ENCODE data around the gene KCNK2. TPM values are rescaled to one million over a fixed set of nuclear protein-coding genes. Genes with fewer than 3 reads are reported as not detected.

The KCNK2 gene
- total RNA-seq, 4 donors from 2014 or later: 0.34 to 5.6 (median 3.9) TPM

DNA sequence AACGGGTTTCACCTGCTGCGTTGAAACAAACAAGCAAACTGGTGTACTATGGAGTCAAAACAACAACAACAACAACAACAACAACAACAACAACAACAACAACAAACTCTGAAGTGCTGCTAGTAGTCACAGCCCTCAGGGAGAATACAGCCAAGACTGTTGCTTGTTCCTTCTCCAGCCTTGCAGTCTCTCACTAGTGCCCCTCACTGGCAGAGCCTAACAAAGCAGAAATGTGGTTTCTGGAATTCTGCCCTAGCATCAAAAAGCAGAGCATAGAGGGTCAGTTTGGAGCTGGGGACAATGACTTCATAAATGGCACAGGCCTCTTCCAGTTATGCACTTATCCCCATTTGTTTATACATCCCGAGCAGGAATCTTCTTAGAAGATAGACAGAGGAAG lies 187.4 kb downstream of the KCNK2 start:
- no peak for DNase-seq (ENCODE audit: low spot score in 2 of 2)
- TF ChIP-seq, protein P1, sequence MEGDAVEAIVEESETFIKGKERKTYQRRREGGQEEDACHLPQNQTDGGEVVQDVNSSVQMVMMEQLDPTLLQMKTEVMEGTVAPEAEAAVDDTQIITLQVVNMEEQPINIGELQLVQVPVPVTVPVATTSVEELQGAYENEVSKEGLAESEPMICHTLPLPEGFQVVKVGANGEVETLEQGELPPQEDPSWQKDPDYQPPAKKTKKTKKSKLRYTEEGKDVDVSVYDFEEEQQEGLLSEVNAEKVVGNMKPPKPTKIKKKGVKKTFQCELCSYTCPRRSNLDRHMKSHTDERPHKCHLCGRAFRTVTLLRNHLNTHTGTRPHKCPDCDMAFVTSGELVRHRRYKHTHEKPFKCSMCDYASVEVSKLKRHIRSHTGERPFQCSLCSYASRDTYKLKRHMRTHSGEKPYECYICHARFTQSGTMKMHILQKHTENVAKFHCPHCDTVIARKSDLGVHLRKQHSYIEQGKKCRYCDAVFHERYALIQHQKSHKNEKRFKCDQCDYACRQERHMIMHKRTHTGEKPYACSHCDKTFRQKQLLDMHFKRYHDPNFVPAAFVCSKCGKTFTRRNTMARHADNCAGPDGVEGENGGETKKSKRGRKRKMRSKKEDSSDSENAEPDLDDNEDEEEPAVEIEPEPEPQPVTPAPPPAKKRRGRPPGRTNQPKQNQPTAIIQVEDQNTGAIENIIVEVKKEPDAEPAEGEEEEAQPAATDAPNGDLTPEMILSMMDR (IDR thresholded peaks at IDR 0.05): no peak
- TF ChIP-seq POLR2A (IDR thresholded peaks at IDR 0.05): no peak
- intact Hi-C loops (cut with DNase I; ENCODE audit: low total_unique reads): no loop called here
- WGBS, 2 donors: 72 to 78% methylated on average over 3 of the region's 3 CpGs
- H3K4me3 ChIP-seq (ENCODE audit: low read depth, poor library complexity, severe bottlenecking): no peak overlapping the region

DNA sequence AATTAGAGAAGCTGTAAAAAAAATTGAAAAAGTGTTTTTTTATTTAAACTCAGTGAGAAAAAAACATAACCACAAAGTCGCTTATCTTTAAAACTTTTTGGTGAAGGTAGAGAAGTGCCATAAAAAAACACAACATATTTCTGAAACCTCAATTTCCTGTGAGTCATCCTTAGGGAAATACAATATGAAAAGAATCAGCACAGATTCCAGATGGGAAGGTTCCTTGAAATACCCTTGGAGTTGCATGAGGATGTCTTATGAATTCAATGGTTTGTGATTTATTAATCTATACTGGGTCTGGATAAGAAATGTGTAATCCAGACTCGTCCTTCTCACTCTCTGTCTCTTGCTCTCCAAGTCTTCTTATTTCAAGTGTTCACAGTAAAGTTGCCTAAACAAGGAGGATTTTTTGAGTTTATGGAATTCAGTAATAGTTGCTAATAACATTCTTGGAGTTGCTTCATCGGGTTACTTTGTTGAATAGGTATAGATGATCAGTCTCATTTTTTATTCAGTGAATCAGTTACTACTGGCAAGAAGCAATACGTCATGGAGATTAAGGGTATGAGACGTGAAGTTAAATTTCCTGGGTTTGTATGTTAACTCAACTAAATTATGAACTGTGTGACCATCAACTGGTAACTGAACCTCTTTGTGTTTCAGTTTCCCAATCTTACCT lies 191.4 kb downstream of the KCNK2 start:
- DNase-seq (ENCODE audit: low spot score in 2 of 2): no peak
- intact Hi-C loops (cut with DNase I; ENCODE audit: low total_unique reads): no loop called here

DNA sequence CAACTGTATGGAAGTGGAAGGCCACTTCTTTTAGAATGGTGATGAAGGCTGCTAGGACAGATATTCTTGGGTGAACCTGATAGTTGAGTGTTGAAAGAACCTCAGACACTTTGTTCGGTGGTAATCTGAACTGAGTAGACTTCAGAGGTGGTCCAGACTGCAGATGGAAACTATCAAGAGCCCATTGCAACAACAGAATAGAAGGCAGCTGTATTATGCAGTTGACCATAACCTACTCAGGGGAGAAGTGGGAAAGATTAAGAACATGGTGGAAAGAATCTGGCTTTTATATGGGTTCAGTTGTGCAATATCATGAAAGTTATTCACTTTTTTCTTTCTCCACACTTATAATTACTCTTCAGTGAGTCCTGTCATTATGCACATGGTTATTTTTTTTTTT lies 194.0 kb downstream of the KCNK2 start:
- WGBS, 2 donors: 87 to 96% methylated on average over 1 of the region's 1 CpG
- DNase-seq (ENCODE audit: low spot score in 2 of 2): no peak
- TF ChIP-seq POLR2A (IDR thresholded peaks at IDR 0.05): no peak
- TF ChIP-seq, protein P1 (IDR thresholded peaks at IDR 0.05): no peak
- intact Hi-C loops (cut with DNase I; ENCODE audit: low total_unique reads): no loop called here
- H3K4me3 ChIP-seq (ENCODE audit: low read depth, poor library complexity, severe bottlenecking): no peak overlapping the region

More for the DNA sequence above, 191.4 kb downstream of the KCNK2 start:
- no peak overlapping the region for H3K4me3 ChIP-seq (ENCODE audit: low read depth, poor library complexity, severe bottlenecking)
- TF ChIP-seq POLR2A (IDR thresholded peaks at IDR 0.05): no peak
- WGBS, 2 donors: 73 to 75% methylated on average over 5 of the region's 5 CpGs

DNA sequence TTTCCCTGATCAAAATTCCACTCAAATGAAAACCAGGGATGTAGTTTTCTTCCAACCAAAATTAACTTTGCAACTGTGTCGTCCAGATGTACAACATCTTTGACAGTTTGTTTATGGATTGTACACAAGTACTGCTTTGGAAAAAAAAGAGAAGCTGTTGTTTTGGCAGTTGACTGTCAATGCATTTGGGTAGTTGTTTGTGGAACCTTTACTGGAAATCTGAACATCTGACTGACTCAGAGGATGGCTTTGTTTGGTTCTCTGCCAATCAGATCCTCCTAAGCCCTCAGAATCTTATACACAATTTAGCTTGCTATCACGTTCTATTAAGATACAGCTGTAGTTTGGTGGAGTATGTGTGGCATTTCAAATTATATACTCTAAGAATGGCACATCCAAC lies 195.0 kb downstream of the KCNK2 start:
- no peak for DNase-seq (ENCODE audit: low spot score in 2 of 2)
- 28 to 44% methylated on average over 2 of the region's 2 CpGs for WGBS, 2 donors
- TF ChIP-seq, protein P1 (IDR thresholded peaks at IDR 0.05): no peak
- TF ChIP-seq POLR2A (IDR thresholded peaks at IDR 0.05): no peak

DNA sequence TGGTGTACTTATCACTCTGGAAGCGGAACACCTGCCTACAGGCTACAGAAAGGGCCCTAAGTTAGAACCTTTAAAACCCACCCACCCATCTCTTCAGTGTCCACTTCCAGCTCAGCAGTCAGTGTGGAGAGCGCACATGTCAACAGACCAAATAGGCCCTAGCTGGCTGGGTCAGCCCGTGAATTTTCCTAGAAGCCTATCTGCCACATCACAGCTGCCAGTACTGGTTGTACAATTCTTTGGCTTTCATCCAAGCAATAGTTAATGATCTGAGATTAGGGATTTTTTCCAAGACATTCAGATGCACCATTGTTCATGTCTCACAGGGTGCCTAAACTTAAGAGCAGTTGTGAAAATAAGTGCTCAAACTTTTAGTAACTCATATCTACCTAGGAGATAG lies 197.1 kb downstream of the KCNK2 start:
- WGBS, 2 donors: 70 to 75% methylated on average over 3 of the region's 3 CpGs
- H3K4me3 ChIP-seq (ENCODE audit: low read depth, poor library complexity, severe bottlenecking): no peak overlapping the region
- DNase-seq (ENCODE audit: low spot score in 2 of 2): no peak
- intact Hi-C loops (cut with DNase I; ENCODE audit: low total_unique reads): no loop called here
- no peak for TF ChIP-seq POLR2A (IDR thresholded peaks at IDR 0.05)
- TF ChIP-seq, protein P1 (IDR thresholded peaks at IDR 0.05): no peak

More for the DNA sequence above, 195.0 kb downstream of the KCNK2 start:
- no peak overlapping the region for H3K4me3 ChIP-seq (ENCODE audit: low read depth, poor library complexity, severe bottlenecking)
- intact Hi-C loops (cut with DNase I; ENCODE audit: low total_unique reads): no loop called here

DNA sequence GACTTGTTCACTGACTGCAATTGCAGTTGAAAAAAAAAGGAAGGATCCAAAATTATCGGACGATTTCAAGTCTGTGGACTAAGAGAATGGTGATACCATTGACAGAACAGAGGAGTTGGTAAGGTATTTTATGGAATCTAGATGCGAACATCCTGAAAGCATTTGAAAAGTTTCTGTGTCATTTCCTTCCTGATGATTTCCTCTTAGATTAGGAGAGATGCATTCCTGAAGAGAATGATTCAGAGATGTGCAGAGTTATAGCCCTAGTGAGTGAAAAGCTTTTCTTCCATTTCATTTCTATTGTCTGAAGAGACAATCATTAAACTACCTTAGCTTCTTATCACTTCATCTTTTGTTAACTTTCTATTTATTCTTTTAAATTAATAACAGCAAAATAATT lies 200.0 kb downstream of the KCNK2 start:
- no peak for DNase-seq (ENCODE audit: low spot score in 2 of 2)
- H3K4me3 ChIP-seq (ENCODE audit: low read depth, poor library complexity, severe bottlenecking): no peak overlapping the region
- 80 to 90% methylated on average over 3 of the region's 3 CpGs for WGBS, 2 donors
- intact Hi-C loops (cut with DNase I; ENCODE audit: low total_unique reads): no loop called here
- TF ChIP-seq, protein P1 (IDR thresholded peaks at IDR 0.05): no peak
- TF ChIP-seq POLR2A (IDR thresholded peaks at IDR 0.05): no peak

All from lower leg skin (tissue), 4 donors.